HEK293T (cell line): ENCODE measurements around the gene MYH6.
"Not testable (repeated sequence)": the region's sequence is repeated elsewhere in the genome, so short reads cannot be mapped to it uniquely, and the experiment has no call there.

Source experiments
- CTCF ChIA-PET: fragments of 350-600 bp; formaldehyde crosslinking; extraction: SDS; loops from one replicate; lab custom pipeline; 2021; ENCODE audit warnings: antibody characterized with exemption, inconsistent platforms; lab: Yijun Ruan, JAX
- POLR2A ChIA-PET: fragments of 350-600 bp; formaldehyde crosslinking; extraction: SDS; loops from one replicate; lab custom pipeline; 2020; ENCODE audit warnings: antibody characterized with exemption, inconsistent platforms; lab: Yijun Ruan, JAX
- DNase-seq: peaks from one replicate; pipeline ENCODE4 v3.0.0; 2012; ENCODE audit warnings: mixed read lengths; ENCODE audit errors: extremely low spot score
- ARNT ChIP-seq: fragments of 450-650 bp; IDR thresholded peaks from 2 replicates; pipeline ENCODE4 v1.6.1; 2017; ENCODE audit warnings: mild to moderate bottlenecking
- BHLHE40 ChIP-seq: fragments of 450-650 bp; IDR thresholded peaks from 2 replicates; pipeline ENCODE4 v1.6.1; 2016; ENCODE audit warnings: mild to moderate bottlenecking, moderate library complexity, borderline replicate concordance
- CTBP1 ChIP-seq: fragments of 450-650 bp; IDR thresholded peaks from 2 replicates; pipeline ENCODE4 v1.6.1; 2016; ENCODE audit warnings: borderline replicate concordance
- ELF4 ChIP-seq: fragments of 450-650 bp; IDR thresholded peaks from 2 replicates; pipeline ENCODE4 v1.6.1; 2017; ENCODE audit warnings: antibody characterized with exemption
- FOXA1 ChIP-seq: fragments of 450-650 bp; IDR thresholded peaks from 2 replicates; pipeline ENCODE4 v1.6.1; 2016; ENCODE audit warnings: mild to moderate bottlenecking
- FOXK2 ChIP-seq: fragments of 450-650 bp; IDR thresholded peaks from 2 replicates; pipeline ENCODE4 v1.6.1; 2016; ENCODE audit warnings: mild to moderate bottlenecking
- FOXM1 ChIP-seq: fragments of 450-650 bp; IDR thresholded peaks from 2 replicates; pipeline ENCODE4 v1.6.1; 2017; ENCODE audit warnings: mild to moderate bottlenecking, borderline replicate concordance
- HDGF ChIP-seq: fragments of 450-650 bp; IDR thresholded peaks from 2 replicates; pipeline ENCODE4 v1.6.1; 2017; ENCODE audit warnings: antibody characterized with exemption, borderline replicate concordance
- L3MBTL2 ChIP-seq: fragments of 450-650 bp; conservative IDR thresholded peaks from 2 replicates; pipeline ENCODE4 v1.6.1; 2016; ENCODE audit warnings: mild to moderate bottlenecking
- LEF1 ChIP-seq: fragments of 450-650 bp; IDR thresholded peaks from 2 replicates; pipeline ENCODE4 v1.6.1; 2017; ENCODE audit warnings: mild to moderate bottlenecking, borderline replicate concordance
- NFRKB ChIP-seq: fragments of 450-650 bp; IDR thresholded peaks from 2 replicates; pipeline ENCODE4 v1.6.1; 2016; ENCODE audit warnings: mild to moderate bottlenecking, moderate library complexity
- PKNOX1 ChIP-seq: fragments of 450-650 bp; IDR thresholded peaks from 2 replicates; pipeline ENCODE4 v1.6.1; 2016
- SP1 ChIP-seq: fragments of 450-650 bp; IDR thresholded peaks from 2 replicates; pipeline ENCODE4 v1.6.1; 2017
- SUZ12 ChIP-seq: fragments of 450-650 bp; IDR thresholded peaks from 2 replicates; pipeline ENCODE4 v1.6.1; 2016; ENCODE audit warnings: mild to moderate bottlenecking
- TARDBP ChIP-seq: fragments of 450-650 bp; IDR thresholded peaks from 2 replicates; pipeline ENCODE4 v1.6.1; 2016
- ZNF384 ChIP-seq: fragments of 450-650 bp; IDR thresholded peaks from 2 replicates; pipeline ENCODE4 v1.6.1; 2016

MYH6 gene

GRCh38 chr14:23407516-23408306, at the start of gene MYH6:
TSS of gene MYH6 (minus strand) at chr14:23408273. CDS start at chr14:23407223, 1,050 bp downstream.
- CTCF ChIA-PET: no interaction called here
- TF ChIP-seq TARDBP: no peak
- no peak for TF ChIP-seq L3MBTL2
- TF ChIP-seq FOXA1: no peak
- TF ChIP-seq LEF1: no peak
- TF ChIP-seq FOXK2: no peak
- TF ChIP-seq HDGF: no peak
- no peak for TF ChIP-seq CTBP1
- no peak for TF ChIP-seq SP1
- no peak for TF ChIP-seq NFRKB
- TF ChIP-seq FOXM1: no peak
- no peak for TF ChIP-seq ARNT
- TF ChIP-seq PKNOX1: no peak
- TF ChIP-seq SUZ12: no peak
- TF ChIP-seq ZNF384: no peak
- TF ChIP-seq ELF4: no peak
- no peak for TF ChIP-seq BHLHE40
- no peak for DNase-seq
- POLR2A ChIA-PET: no interaction called here

DNA sequence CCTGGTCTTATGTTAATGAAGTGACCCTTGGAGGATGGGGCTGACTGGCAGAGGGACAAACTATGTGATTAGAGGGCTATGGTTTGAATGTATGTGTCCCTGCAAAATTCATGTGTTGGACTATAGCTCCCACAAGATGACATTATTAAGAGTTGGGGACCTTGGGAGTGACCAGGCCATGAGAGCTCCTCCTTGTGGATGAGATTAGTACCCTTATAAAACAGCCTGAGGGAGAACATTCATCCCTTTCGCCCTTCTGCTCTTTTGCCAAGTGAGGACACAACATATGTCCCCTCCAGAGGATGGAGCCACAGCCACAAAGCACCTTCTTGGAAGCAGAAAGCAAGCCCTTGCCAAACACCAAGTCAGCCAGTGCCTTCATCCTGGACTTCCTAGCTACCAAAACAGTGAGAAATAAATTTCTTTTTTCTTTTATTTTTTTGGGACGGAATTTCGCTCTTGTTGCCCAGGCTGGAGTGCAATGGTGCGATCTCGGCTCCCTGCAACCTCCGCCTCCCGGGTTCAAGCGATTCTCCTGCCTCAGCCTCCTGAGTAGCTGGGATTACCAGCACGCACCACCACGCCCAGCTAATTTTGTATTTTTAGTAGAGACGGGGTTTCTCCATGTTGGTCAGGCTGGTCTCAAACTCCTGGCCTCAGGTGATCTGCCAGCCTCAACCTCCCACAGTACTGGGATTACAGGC, 49.0 kb upstream of the MYH6 start:
- POLR2A ChIA-PET, DNase-seq: not testable (repeated sequence)
- CTCF ChIA-PET: interaction anchor here (0.9 kb wide), 1 partner anchor 13 kb away, joined by 3 read pairs; no protein-coding TSS in a partner anchor

DNA sequence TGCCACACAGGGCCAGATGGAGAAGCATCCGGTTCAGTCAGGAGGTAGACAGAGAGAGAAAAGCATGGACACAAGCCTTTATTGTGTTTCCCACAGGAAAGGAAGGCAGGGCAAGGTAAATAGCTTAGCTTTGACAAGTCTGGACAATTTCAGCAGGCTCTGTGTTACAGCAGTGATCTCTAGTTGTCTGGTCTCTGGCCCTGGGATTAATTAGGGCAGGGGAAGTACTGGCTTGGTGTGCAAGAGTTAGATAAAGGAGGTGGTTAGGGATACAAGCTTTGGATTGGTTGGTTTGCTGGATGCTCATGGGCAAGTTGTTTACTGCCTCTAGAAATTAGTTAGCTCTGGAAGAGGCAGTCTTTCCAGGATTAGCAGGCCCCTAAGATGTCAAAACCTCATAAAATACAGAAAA, 46.4 kb upstream of the MYH6 start:
- ChIA-PET POLR2A (no interaction called here), CTCF (interaction anchor here (0.6 kb wide), 2 partner anchors 689 to 1466 kb away, joined by 3 to 6 read pairs; no protein-coding TSS in a partner anchor)
- no peak for DNase-seq
- TF ChIP-seq CTBP1 (no peak), TARDBP (no peak), LEF1 (no peak), SP1 (no peak)

DNA sequence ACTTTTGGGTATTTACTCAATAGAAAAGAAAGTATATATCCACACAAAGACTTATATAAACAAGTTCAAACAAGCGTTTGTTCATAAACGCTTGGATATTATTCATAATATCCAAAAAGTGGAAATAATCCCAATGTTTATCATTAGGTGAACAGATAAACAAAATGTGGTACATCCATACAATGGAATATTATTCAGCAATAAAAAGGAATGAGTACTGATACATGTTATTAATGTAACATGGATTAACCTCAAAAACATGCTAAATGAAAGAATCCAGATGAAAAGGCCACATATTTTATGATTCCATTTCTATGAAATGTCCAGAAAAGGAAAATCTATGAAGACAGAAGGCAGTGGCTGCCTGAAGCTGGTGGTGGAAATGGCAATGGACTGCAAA, 44.2 kb upstream of the MYH6 start:
- TF ChIP-seq BHLHE40 (no peak), HDGF (no peak), FOXK2 (no peak)
- ChIA-PET POLR2A (no interaction called here), CTCF (interaction anchor here (0.6 kb wide), 1 partner anchor 27 kb away, joined by 3 read pairs; no protein-coding TSS in a partner anchor)
- no peak for DNase-seq

- POLR2A ChIA-PET: interaction anchor here (0.7 kb wide), 1 partner anchor 1375 kb away, joined by 3 read pairs; no protein-coding TSS in a partner anchor
- TF ChIP-seq FOXM1 (no peak), ARNT (no peak), SP1 (no peak), BHLHE40 (no peak), FOXK2 (no peak), L3MBTL2 (no peak), ZNF384 (no peak), HDGF (no peak), CTBP1 (no peak), TARDBP (no peak), SUZ12 (no peak), FOXA1 (no peak), NFRKB (no peak), ELF4 (no peak), LEF1 (no peak), PKNOX1 (no peak)
- DNase-seq: no peak
- CTCF ChIA-PET: no interaction called here
Measured at GRCh38 chr14:23450379-23450778, 42.3 kb upstream of the MYH6 start.

- ChIA-PET CTCF (interaction anchor here (1.1 kb wide), 1 partner anchor 29 kb away, joined by 3 read pairs; no protein-coding TSS in a partner anchor), POLR2A (no interaction called here)
- no peak for DNase-seq
- TF ChIP-seq BHLHE40 (no peak), ELF4 (no peak), ARNT (no peak), L3MBTL2 (no peak), SP1 (no peak), NFRKB (no peak), SUZ12 (no peak), HDGF (no peak), FOXM1 (no peak), LEF1 (no peak), ZNF384 (no peak), TARDBP (no peak), CTBP1 (no peak)
Measured at GRCh38 chr14:23449314-23449713, 41.2 kb upstream of the MYH6 start.
